Fibroblast of mammary gland (primary cell): Measurements from ENCODE around the gene CPT1C.

Experiments
- DNase-seq: peaks from one replicate; pipeline ENCODE4 v3.0.0-alpha.2; 2010; ENCODE audit warnings: low read depth
- H3K4me3 ChIP-seq: 2 replicates; pipeline ENCODE4 v1.5.1; 2011; ENCODE audit warnings: low read depth, mild to moderate bottlenecking, low read length, moderate library complexity; ENCODE audit not compliant: control insufficient read depth
- TF ChIP-seq, protein P1 (sequence below): conservative IDR thresholded peaks from 2 replicates; pipeline ENCODE4 v1.5.1; 2011; ENCODE audit warnings: low read depth, low read length, inconsistent platforms; ENCODE audit not compliant: control insufficient read depth, insufficient read depth

Gene CPT1C

GRCh38 chr19:49683814-49684250 is 7.1 kb upstream of the CPT1C start:
- H3K4me3 ChIP-seq, result no peak overlapping the region
- TF ChIP-seq, protein P1, sequence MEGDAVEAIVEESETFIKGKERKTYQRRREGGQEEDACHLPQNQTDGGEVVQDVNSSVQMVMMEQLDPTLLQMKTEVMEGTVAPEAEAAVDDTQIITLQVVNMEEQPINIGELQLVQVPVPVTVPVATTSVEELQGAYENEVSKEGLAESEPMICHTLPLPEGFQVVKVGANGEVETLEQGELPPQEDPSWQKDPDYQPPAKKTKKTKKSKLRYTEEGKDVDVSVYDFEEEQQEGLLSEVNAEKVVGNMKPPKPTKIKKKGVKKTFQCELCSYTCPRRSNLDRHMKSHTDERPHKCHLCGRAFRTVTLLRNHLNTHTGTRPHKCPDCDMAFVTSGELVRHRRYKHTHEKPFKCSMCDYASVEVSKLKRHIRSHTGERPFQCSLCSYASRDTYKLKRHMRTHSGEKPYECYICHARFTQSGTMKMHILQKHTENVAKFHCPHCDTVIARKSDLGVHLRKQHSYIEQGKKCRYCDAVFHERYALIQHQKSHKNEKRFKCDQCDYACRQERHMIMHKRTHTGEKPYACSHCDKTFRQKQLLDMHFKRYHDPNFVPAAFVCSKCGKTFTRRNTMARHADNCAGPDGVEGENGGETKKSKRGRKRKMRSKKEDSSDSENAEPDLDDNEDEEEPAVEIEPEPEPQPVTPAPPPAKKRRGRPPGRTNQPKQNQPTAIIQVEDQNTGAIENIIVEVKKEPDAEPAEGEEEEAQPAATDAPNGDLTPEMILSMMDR, result no peak
- no peak for DNase-seq

- TF ChIP-seq, protein P1, result peak; percentile 34
- no peak for DNase-seq
- H3K4me3 ChIP-seq, result no peak overlapping the region
Observed at GRCh38 chr19:49684251-49684982, 6.5 kb upstream of the CPT1C start.

GRCh38 chr19:49684983-49685553 is 5.8 kb upstream of the CPT1C start:
- H3K4me3 ChIP-seq, result no peak overlapping the region
- TF ChIP-seq, protein P1, result no peak
- DNase-seq, result no peak

GRCh38 chr19:49685845-49686332 is 5.0 kb upstream of the CPT1C start:
- no peak for DNase-seq
- no peak overlapping the region for H3K4me3 ChIP-seq
- TF ChIP-seq, protein P1, result no peak

DNA sequence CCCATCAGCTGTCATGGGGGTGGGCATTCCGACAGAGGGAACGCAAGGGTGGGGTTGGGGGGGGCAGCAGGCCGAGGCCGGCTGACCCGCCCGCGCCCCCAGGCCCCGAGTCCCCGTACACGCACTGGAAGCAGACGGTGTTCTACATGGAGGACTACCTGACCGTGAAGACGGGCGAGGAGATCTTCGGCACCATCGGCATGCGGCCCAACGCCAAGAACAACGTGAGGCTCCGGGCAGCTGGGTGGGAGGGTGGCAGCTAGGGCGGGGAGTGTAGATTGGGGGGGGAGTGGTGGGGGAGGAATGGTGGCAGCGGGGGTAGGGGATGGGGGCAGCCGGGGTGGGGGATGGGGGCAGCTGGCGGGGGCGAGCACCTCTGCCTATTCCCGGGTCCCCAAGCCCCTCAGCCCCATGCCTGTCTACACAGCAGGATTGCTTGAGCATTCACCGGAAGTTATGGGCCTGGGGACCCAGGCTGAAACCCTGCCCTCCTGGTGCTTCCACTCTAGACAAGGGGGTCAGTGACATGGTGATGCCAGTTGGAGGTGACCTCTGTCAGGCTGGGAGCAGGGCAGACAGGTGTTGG is 4.3 kb upstream of the CPT1C start:
- TF ChIP-seq, protein P1, result no peak
- no peak for DNase-seq
- no peak overlapping the region for H3K4me3 ChIP-seq

DNA sequence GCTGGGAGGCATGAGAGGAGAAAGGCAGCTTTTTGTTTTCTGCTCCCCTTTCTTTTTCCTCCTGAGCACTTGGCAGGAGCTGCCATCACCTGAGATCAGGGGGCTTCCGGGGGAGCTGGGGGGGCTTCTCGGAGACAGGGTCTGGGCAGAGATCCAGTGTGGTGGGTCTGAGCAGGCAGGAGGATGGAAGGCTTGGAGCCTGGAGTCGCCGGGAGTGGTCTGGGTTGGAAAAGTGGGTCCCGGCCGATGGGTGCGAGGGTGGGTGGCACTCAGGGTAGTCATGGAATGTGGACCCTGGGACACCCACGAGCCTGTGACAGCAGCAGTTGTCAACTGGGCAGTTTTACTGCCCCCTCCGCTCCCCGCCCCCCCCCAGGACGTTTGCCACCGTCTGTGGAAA is 3.8 kb upstream of the CPT1C start:
- H3K4me3 ChIP-seq, result no peak overlapping the region
- TF ChIP-seq, protein P1, result no peak
- no peak for DNase-seq
